ENCODE data around the gene DIP2B.
A peak's percentile ranks its signal among the peaks of the same experiment; 100 is the strongest.
"Not testable (repeated sequence)": the region's sequence is repeated elsewhere in the genome, so short reads cannot be mapped to it uniquely, and the experiment has no call there.

Gene DIP2B

GRCh38 chr12:50520416-50521207 lies 15.8 kb downstream of the DIP2B start:
- DNase-seq (ENCODE audit: low spot score) = peak; percentile 84

DNA sequence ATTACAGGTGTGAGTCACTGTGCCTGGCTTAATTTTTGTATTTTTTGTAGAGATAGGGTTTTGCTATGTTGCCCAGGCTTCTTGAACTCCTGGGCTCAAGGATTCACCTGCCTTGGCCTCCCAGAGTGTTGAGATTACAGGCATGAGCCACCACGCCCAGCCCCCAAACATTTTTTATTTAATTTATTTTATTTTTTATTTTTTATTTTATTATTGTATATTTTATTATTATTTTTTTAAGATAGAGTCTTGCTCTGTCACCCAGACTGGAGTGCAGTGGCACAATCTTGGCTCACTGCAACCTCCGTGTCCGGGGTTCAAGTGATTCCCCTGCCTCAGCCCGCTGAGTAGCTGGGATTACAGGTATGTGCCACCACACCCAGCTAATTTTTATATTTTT lies 17.0 kb downstream of the DIP2B start:
- DNase-seq (ENCODE audit: low spot score) = not testable (repeated sequence)

DNA sequence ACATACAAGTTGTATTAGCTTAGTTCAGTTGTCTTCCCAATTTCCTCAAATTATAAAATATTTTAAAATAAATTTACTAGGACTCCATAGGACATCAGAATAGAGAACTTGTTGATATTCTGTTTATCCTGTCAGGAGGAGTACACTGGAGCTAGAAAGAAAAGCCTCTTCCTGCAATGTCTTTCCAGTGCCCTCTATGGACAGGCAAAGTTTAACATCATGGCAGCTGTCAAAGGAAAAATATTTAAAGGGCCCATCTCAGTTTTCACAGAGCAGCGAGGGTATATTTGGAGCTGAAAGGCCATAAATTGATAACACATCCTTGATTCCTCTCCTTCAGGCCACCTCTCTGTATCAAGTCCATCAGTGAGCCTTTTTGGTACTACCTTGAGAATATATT lies 19.0 kb downstream of the DIP2B start:
- no peak for DNase-seq (ENCODE audit: low spot score)

GRCh38 chr12:50524621-50525020 lies 19.8 kb downstream of the DIP2B start:
- DNase-seq (ENCODE audit: low spot score) = no peak

GRCh38 chr12:50525422-50525821 lies 20.6 kb downstream of the DIP2B start:
- DNase-seq (ENCODE audit: low spot score) = no peak

DNA sequence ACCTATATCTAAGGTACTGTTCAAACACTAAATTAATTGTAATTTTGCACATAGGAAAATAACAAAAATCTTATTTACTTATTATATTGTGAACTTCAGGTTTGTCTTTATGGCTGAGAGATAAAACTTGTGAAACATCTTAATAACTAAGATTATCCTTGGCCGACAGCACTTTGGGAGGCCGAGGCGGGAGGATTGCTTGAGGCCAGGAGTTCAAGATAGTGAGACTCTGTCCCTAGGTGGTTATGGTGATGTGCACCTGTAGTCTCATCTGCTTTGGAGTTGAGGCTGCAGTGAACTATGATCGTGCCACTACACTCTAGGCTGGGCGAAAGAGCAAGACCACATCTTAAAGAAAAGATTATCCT lies 22.6 kb downstream of the DIP2B start:
- no peak for DNase-seq (ENCODE audit: low spot score)

DNA sequence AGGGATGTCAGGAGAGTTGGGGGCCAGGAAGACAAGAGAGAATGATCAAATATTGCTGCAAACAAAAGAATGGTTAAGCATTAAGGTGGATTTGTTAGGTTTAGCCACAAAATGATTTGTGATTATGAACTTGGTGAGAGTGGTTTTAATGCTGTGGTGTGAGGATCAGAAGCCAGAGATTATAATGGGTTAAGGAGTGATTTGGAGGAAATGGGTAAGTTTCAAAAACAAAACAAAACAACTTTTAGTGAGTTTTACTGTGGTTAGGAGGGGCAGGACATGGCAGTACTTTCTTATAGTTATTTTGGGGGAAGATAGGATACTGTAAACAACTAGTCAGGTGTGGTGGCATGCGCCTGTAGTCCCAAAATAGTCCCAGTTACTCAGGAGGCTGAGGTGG lies 24.0 kb downstream of the DIP2B start:
- DNase-seq (ENCODE audit: low spot score) = no peak

DNA sequence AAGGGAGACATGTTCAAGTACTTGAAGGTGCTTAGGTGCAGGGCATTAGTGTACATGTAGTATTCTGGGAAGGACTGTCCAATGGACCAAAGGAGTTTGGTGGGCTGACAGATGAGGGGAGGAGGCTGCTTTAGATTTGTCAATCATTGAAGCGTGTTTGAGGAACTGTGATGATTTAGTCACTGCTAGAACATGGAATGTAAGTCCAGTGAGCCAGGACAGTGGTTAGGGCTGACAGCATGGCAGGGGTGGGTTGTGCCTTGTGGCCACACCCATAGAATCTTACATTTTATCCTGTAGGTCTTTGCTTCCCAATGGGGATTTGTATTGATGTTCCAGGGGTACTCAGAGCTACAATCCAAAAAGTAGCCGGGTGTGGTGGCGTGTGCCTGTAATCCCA lies 24.6 kb downstream of the DIP2B start:
- DNase-seq (ENCODE audit: low spot score) = no peak

- DNase-seq (ENCODE audit: low spot score) = no peak
Observed at GRCh38 chr12:50530532-50530931, 25.7 kb downstream of the DIP2B start.

GRCh38 chr12:50533203-50533584 lies 28.4 kb downstream of the DIP2B start:
- DNase-seq (ENCODE audit: low spot score) = no peak

DNA sequence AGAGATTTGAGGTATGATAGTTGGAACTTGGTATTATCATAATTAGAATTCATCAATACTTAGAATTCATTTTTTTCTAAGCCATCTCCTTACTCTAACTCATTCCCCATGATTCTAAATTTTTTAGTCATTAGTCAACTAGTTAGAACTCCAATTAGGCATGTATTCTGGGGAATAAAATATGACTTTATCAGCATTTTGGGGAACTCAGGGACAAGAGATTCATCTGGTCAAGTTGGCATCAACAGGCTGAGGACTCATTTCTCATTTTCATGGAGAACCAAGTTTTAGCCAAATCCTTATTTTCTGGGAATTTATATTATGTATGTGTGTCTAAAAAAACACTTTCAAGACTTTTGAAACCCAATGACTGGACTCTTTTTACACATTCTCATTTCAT lies 29.2 kb downstream of the DIP2B start:
- no peak for DNase-seq (ENCODE audit: low spot score)

- DNase-seq (ENCODE audit: low spot score) = no peak
Observed at GRCh38 chr12:50536831-50537537, 32.2 kb downstream of the DIP2B start.

- no peak for DNase-seq (ENCODE audit: low spot score)
Observed at GRCh38 chr12:50537538-50537919, 32.7 kb downstream of the DIP2B start.

GRCh38 chr12:50538182-50538581 lies 33.4 kb downstream of the DIP2B start:
- DNase-seq (ENCODE audit: low spot score) = no peak

- no peak for DNase-seq (ENCODE audit: low spot score)
Observed at GRCh38 chr12:50541139-50541538, 36.4 kb downstream of the DIP2B start.

GRCh38 chr12:50542448-50542847 lies 37.7 kb downstream of the DIP2B start:
- no peak for DNase-seq (ENCODE audit: low spot score)

GRCh38 chr12:50543188-50543587 lies 38.4 kb downstream of the DIP2B start:
- not testable (repeated sequence) for DNase-seq (ENCODE audit: low spot score)

DNA sequence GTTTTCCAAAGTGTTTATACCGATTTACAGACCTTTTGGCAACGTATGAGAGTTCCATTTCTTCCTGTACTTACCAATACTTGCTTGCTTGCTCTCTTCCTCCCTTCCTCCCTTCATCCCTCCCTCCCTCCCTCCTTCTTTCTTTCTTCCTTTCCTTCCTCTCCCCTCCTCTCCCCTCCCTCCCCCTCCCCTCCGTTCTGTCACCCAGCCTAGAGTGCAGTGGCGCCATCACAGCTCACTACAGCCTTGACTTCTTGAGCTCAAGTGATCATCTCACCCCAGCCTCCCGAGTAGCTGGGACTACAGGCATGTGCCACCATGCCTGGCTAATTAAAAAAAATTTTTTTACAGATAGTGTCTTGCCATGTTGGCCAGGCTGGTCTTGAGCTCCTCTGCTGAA lies 40.4 kb downstream of the DIP2B start:
- no peak for DNase-seq (ENCODE audit: low spot score)

GRCh38 chr12:50545786-50546185 lies 41.0 kb downstream of the DIP2B start:
- no peak for DNase-seq (ENCODE audit: low spot score)

DNA sequence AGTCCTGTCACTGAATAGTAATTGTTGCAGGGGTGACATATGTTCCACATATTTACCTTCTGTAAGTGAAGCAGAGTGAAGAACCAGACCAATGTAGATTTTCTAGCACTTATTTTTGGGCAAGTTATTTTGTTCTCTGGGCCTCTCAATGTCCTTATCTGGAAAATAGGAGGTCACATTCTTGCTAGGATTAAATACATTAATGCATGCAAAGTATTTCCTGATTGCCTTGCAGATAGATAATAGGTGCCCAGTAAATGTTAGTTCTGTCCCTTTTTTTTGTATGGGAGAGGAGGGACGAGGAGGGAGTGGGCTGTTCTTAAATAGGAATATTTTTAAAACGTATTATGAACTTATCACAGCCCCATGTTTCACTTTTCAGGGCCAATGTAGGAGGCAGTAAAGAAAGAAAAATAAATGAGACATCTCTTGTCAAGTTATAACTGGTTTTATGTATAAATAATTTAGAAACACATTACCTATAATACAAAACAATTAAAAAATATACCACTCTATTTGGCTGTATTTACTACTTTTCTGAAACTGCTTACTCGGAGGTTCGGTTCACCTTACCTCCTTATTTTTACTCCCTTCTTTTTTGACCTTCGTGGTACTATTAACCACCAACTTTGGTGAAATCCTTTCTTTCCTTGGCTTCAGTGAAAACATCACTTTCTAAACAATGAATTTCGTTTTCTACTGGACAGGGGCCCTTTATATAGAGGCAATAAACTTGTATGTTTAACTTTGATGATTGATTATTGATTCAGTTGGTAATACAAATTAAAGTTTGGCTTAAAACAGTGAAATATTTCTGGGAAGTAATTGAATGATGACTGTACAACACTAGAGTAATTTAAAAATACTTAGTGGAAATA lies 41.9 kb downstream of the DIP2B start:
- no peak for DNase-seq (ENCODE audit: low spot score)

DNA sequence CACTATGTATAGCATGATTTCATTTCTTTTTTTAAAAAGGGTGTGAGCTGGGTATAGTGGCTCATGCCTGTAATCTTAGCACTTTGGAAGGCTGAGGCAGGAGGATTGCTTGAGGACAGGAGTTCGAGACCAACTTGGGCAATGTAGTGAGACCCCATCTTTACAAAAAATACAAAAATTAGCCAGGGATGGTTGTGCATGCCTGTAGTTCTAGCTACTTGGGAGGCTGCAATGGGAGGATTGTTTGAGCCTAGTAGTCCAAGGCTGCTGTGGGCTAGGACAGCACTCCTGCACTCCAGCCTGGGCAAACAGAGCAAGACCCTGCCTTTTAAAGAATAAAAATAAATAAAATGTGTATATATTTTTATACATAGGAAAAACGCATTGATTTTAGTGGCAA lies 43.0 kb downstream of the DIP2B start:
- no peak for DNase-seq (ENCODE audit: low spot score)

- DNase-seq (ENCODE audit: low spot score) = no peak
Observed at GRCh38 chr12:50549885-50550284, 45.1 kb downstream of the DIP2B start.
